ENCODE measurements around the gene AFF3. TPM values are rescaled to one million over a fixed set of nuclear protein-coding genes. Genes with fewer than 3 reads are reported as not detected.

Gene AFF3
- total RNA-seq, 3 donors from 2014 or later (not counting 1 experiment from before 2014, with no cell fraction given) = 4.6 to 9.6 (median 5.6) TPM

DNA sequence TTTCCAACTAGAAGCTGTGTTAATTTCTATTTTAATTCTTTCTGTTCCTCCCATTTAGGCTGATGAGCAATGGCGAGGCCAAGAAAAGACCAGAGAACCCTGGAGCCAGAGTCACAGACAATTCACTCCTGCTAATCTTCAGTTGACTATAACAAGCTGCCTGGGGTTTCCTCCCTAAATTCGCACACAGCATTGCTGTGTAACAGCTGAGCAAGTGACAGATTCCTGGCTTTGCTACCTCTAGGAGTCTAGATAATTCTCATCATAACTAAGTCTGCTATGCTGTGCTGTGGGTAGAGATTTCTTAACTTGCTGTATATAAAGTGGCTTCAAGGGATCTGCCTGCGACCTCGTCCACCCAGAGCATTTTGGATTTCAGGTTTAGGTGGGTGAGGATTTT, 521.3 kb downstream of the AFF3 start:
- Mint-ChIP-seq H3K4me1 (no peaks in the 10 kb centered on the region), H3K4me3 (no peak overlapping the region), H3K36me3 (no peaks in the 10 kb centered on the region), H3K9me3 (no peaks in the 10 kb centered on the region), H3K27ac (no peak overlapping the region), H3K27me3 (ENCODE audit: low read depth in 2 of 2) (no peaks in the 10 kb centered on the region)
- WGBS (ENCODE audit: insufficient coverage) = 94% methylated on average over 4 of the region's 4 CpGs
- Histone ChIP-seq H3K36me3 (ENCODE audit: control insufficient read depth, insufficient read depth, low read length) (no peaks in the 10 kb centered on the region), H3K4me1 (ENCODE audit: control insufficient read depth, insufficient read depth, low read length) (no peaks in the 10 kb centered on the region), H3K9me3 (ENCODE audit: control insufficient read depth, insufficient read depth, low read length) (no peaks in the 10 kb centered on the region), H3K4me3 (ENCODE audit: low read length) (no peak overlapping the region), H3K27me3 (ENCODE audit: control insufficient read depth, insufficient read depth, low read length) (no peaks in the 10 kb centered on the region), H3K27ac (ENCODE audit: low read length) (no peak overlapping the region)
- ATAC-seq = no peak
- intact Hi-C loops (cut with micrococcal nuclease) = no loop called here
- DNase-seq = no peak
- TF ChIP-seq, protein P1, sequence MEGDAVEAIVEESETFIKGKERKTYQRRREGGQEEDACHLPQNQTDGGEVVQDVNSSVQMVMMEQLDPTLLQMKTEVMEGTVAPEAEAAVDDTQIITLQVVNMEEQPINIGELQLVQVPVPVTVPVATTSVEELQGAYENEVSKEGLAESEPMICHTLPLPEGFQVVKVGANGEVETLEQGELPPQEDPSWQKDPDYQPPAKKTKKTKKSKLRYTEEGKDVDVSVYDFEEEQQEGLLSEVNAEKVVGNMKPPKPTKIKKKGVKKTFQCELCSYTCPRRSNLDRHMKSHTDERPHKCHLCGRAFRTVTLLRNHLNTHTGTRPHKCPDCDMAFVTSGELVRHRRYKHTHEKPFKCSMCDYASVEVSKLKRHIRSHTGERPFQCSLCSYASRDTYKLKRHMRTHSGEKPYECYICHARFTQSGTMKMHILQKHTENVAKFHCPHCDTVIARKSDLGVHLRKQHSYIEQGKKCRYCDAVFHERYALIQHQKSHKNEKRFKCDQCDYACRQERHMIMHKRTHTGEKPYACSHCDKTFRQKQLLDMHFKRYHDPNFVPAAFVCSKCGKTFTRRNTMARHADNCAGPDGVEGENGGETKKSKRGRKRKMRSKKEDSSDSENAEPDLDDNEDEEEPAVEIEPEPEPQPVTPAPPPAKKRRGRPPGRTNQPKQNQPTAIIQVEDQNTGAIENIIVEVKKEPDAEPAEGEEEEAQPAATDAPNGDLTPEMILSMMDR (IDR thresholded peaks at IDR 0.05) = no peak

DNA sequence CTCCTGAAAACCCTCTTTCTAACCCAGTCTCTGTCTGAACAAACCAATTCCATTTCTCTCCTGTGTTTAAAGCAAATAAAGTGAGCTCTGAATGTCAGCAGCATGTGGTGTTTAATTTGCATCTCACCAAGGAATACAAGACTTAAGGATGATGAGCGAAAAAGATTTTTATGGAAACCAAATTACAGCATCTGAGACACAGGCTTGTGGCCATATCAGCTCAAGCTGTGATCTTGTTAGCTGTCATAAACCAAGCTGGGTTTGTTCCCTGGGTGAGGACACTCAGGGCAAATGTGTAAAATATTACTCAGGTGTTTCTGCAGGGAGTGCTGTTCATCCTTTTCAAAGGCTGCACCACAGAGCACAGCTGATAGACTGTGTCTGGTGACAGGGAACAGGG, 523.2 kb downstream of the AFF3 start:
- ATAC-seq = no peak
- H3K4me1 ChIP-seq (ENCODE audit: control insufficient read depth, insufficient read depth, low read length) = no peaks in the 10 kb centered on the region
- H3K4me3 ChIP-seq (ENCODE audit: low read length) = no peak overlapping the region
- H3K27me3 ChIP-seq (ENCODE audit: control insufficient read depth, insufficient read depth, low read length) = no peaks in the 10 kb centered on the region
- DNase-seq = no peak
- intact Hi-C loops (cut with micrococcal nuclease) = no loop called here
- Mint-ChIP-seq H3K4me3 (no peak overlapping the region), H3K9me3 (no peaks in the 10 kb centered on the region), H3K36me3 (no peaks in the 10 kb centered on the region), H3K4me1 (no peaks in the 10 kb centered on the region), H3K27me3 (ENCODE audit: low read depth in 2 of 2) (no peaks in the 10 kb centered on the region), H3K27ac (no peak overlapping the region)
- H3K27ac ChIP-seq (ENCODE audit: low read length) = no peak overlapping the region
- TF ChIP-seq, protein P1 (IDR thresholded peaks at IDR 0.05) = no peak
- no peaks in the 10 kb centered on the region for H3K36me3 ChIP-seq (ENCODE audit: control insufficient read depth, insufficient read depth, low read length)
- 85% methylated on average over 1 of the region's 1 CpG for WGBS (ENCODE audit: insufficient coverage)
- H3K9me3 ChIP-seq (ENCODE audit: control insufficient read depth, insufficient read depth, low read length) = no peaks in the 10 kb centered on the region

DNA sequence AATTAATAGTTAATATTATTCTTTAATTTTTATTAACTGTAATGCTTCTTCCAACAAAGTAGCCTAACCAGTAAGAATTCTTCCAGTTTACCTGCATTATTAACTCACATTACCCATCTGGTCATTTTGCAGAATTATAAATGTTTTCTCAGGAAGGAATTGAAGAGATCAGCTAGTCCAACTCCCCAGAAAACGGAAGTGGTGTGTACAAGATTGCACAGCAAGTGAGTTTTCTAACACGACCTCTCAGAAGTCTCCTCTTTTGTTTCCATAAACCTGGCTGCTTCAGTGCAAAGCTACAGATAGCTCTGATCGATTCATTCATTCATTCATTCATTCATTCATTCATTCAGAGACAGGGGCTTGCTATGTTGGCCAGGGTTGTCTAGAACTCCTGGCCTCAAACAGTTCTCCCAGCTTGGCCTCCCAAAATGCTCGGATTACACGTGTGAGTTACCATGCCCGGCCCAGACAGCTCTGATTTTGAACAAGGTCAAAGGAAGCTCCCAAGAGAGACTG, 523.8 kb downstream of the AFF3 start:
- Mint-ChIP-seq H3K36me3 (no peaks in the 10 kb centered on the region), H3K4me1 (no peaks in the 10 kb centered on the region), H3K9me3 (no peaks in the 10 kb centered on the region), H3K27me3 (ENCODE audit: low read depth in 2 of 2) (no peaks in the 10 kb centered on the region), H3K4me3 (no peak overlapping the region), H3K27ac (no peak overlapping the region)
- DNase-seq (no peak), ATAC-seq (no peak)
- TF ChIP-seq, protein P1 (IDR thresholded peaks at IDR 0.05) = no peak
- intact Hi-C loops (cut with micrococcal nuclease) = no loop called here
- 87% methylated on average over 6 of the region's 6 CpGs for WGBS (ENCODE audit: insufficient coverage)
- no peaks in the 10 kb centered on the region for H3K9me3 ChIP-seq (ENCODE audit: control insufficient read depth, insufficient read depth, low read length)
- no peak overlapping the region for H3K4me3 ChIP-seq (ENCODE audit: low read length)
- no peaks in the 10 kb centered on the region for H3K4me1 ChIP-seq (ENCODE audit: control insufficient read depth, insufficient read depth, low read length)
- no peaks in the 10 kb centered on the region for H3K27me3 ChIP-seq (ENCODE audit: control insufficient read depth, insufficient read depth, low read length)
- H3K27ac ChIP-seq (ENCODE audit: low read length) = no peak overlapping the region
- no peaks in the 10 kb centered on the region for H3K36me3 ChIP-seq (ENCODE audit: control insufficient read depth, insufficient read depth, low read length)

DNA sequence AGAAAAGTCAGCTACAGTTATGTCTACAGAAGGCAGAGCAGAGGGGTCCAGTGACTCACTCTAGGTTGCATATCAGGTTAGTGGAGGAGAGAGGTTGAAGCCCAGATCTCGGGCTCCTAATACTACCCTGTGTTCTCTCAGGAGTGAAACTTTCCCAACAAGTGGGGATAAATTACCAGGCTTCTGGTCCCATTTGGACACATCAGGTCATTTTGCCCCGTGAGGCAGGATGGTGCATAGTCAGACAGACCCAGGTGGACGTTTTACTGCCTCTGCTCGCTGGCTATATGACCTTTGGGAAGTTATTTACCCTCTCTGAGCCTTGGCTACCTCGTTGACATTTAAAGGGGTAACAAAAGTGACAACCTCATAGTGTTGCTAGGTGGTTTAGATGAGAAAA, 524.6 kb downstream of the AFF3 start:
- WGBS (ENCODE audit: insufficient coverage) = 63% methylated on average over 5 of the region's 5 CpGs
- no peak overlapping the region for H3K4me3 ChIP-seq (ENCODE audit: low read length)
- no peak overlapping the region for H3K27ac ChIP-seq (ENCODE audit: low read length)
- no peaks in the 10 kb centered on the region for H3K36me3 ChIP-seq (ENCODE audit: control insufficient read depth, insufficient read depth, low read length)
- no peaks in the 10 kb centered on the region for H3K36me3 Mint-ChIP-seq
- no peaks in the 10 kb centered on the region for H3K4me1 ChIP-seq (ENCODE audit: control insufficient read depth, insufficient read depth, low read length)
- intact Hi-C loops (cut with micrococcal nuclease) = no loop called here
- H3K4me3 Mint-ChIP-seq = no peak overlapping the region
- no peak overlapping the region for H3K27ac Mint-ChIP-seq
- H3K9me3 ChIP-seq (ENCODE audit: control insufficient read depth, insufficient read depth, low read length) = no peaks in the 10 kb centered on the region
- ATAC-seq (no peak), DNase-seq (no peak)
- H3K27me3 Mint-ChIP-seq (ENCODE audit: low read depth in 2 of 2) = no peaks in the 10 kb centered on the region
- no peaks in the 10 kb centered on the region for H3K4me1 Mint-ChIP-seq
- TF ChIP-seq, protein P1 (IDR thresholded peaks at IDR 0.05) = no peak
- no peaks in the 10 kb centered on the region for H3K9me3 Mint-ChIP-seq
- H3K27me3 ChIP-seq (ENCODE audit: control insufficient read depth, insufficient read depth, low read length) = no peaks in the 10 kb centered on the region

Measured in natural killer cell (primary cell).